Mesendoderm (in vitro differentiated cells): ENCODE data around the gene POMGNT1.

Source experiments
- DNase-seq: peaks from one replicate; pipeline ENCODE4 v3.0.0; 2013
- H2AK5ac ChIP-seq: 2 replicates; pipeline ENCODE4 v1.6.1; 2013; ENCODE audit warnings: low read length, inconsistent platforms
- H2BK120ac ChIP-seq: 2 replicates; pipeline ENCODE4 v1.6.1; 2013; ENCODE audit warnings: low read depth, mild to moderate bottlenecking, low read length, moderate library complexity, mixed read lengths
- H2BK15ac ChIP-seq: replicated peaks from 2 replicates; pipeline ENCODE4 v1.6.1; 2013; ENCODE audit warnings: low read depth, mild to moderate bottlenecking, moderate library complexity
- H2BK5ac ChIP-seq: 2 replicates; pipeline ENCODE4 v1.6.1; 2013; ENCODE audit warnings: low read length, inconsistent platforms
- H3K18ac ChIP-seq: 2 replicates; pipeline ENCODE4 v1.6.1; 2013; ENCODE audit warnings: mild to moderate bottlenecking, low read length, mixed read lengths
- H3K23ac ChIP-seq: one replicate; pipeline ENCODE4 v1.6.1; 2013; ENCODE audit warnings: low read length
- H3K27ac ChIP-seq: 2 replicates; pipeline ENCODE4 v1.5.1; 2013; ENCODE audit warnings: low read depth, mild to moderate bottlenecking, inconsistent platforms, low read length, moderate library complexity
- H3K27me3 ChIP-seq: 2 replicates; pipeline ENCODE4 v1.6.1; 2013; ENCODE audit warnings: low read length, control low read depth, mild to moderate bottlenecking, inconsistent platforms; ENCODE audit not compliant: insufficient read depth, poor library complexity
- H3K36me3 ChIP-seq: 2 replicates; pipeline ENCODE4 v1.6.1; 2013; ENCODE audit warnings: low read length, inconsistent platforms; ENCODE audit not compliant: control insufficient read depth, insufficient read depth
- H3K4ac ChIP-seq: one replicate; pipeline ENCODE4 v1.6.1; 2013; ENCODE audit warnings: low read depth, mild to moderate bottlenecking, low read length, moderate library complexity
- H3K4me1 ChIP-seq: 2 replicates; pipeline ENCODE4 v1.6.1; 2013; ENCODE audit warnings: low read depth, low read length, inconsistent platforms; ENCODE audit not compliant: control insufficient read depth
- H3K4me2 ChIP-seq: 2 replicates; pipeline ENCODE4 v1.6.1; 2013; ENCODE audit warnings: low read length
- H3K4me3 ChIP-seq: 2 replicates; pipeline ENCODE4 v1.5.1; 2013; ENCODE audit warnings: mild to moderate bottlenecking, low read length
- H3K56ac ChIP-seq: one replicate; pipeline ENCODE4 v1.6.1; 2013; ENCODE audit warnings: low read length
- H3K79me1 ChIP-seq: 2 replicates; pipeline ENCODE4 v1.6.1; 2013; ENCODE audit warnings: low read length, inconsistent platforms
- H3K79me2 ChIP-seq: 2 replicates; pipeline ENCODE4 v1.6.1; 2013; ENCODE audit warnings: mild to moderate bottlenecking, low read length; ENCODE audit not compliant: control insufficient read depth, insufficient read depth
- H3K9ac ChIP-seq: 2 replicates; pipeline ENCODE4 v1.6.1; 2013; ENCODE audit warnings: low read length, inconsistent platforms
- H4K5ac ChIP-seq: one replicate; pipeline ENCODE4 v1.6.1; 2013; ENCODE audit warnings: low read length
- H4K8ac ChIP-seq: one replicate; pipeline ENCODE4 v1.6.1; 2013; ENCODE audit warnings: low read depth, mild to moderate bottlenecking, control low read depth, low read length, moderate library complexity
- WGBS: extraction: QIAGEN DNeasy Blood & Tissue Kit; methylation state at CpG from one replicate; pipeline ENCODE4 v1.1.7; 2013; ENCODE audit warnings: low lambda C conversion rate, missing lambda C conversion rate; ENCODE audit not compliant: insufficient coverage; ENCODE audit errors: extremely low coverage; 5-methylcytosine and 5-hydroxymethylcytosine counted together

POMGNT1 gene

GRCh38 chr1:46166521-46167462, 31.4 kb downstream of the POMGNT1 start:
- Histone ChIP-seq H4K8ac (no peak overlapping the region), H3K79me2 (no peaks in the 10 kb centered on the region), H3K27ac (no peak overlapping the region), H3K9ac (peak overlapping the region; percentile 45), H2BK5ac (no peak overlapping the region), H3K4me2 (peak overlapping the region; percentile 70), H4K5ac (no peak overlapping the region), H3K4me1 (peaks cover 5% of the 10 kb centered on the region), H3K18ac (no peak overlapping the region), H3K23ac (no peak overlapping the region), H3K56ac (peak overlapping the region; percentile 85), H3K4ac (no peak overlapping the region), H3K27me3 (no peaks in the 10 kb centered on the region), H2BK120ac (no peak overlapping the region), H2BK15ac (no peak overlapping the region), H3K4me3 (no peak overlapping the region), H3K36me3 (no peaks in the 10 kb centered on the region), H3K79me1 (no peaks in the 10 kb centered on the region), H2AK5ac (no peak overlapping the region)
- DNase-seq: no peak
- WGBS: no CpG with 5 or more reads among the region's 47 CpGs

GRCh38 chr1:46160212-46160611, 38.0 kb downstream of the POMGNT1 start:
- no peak overlapping the region for H4K8ac ChIP-seq
- H3K56ac ChIP-seq: no peak overlapping the region
- H3K4me1 ChIP-seq: peaks cover 8% of the 10 kb centered on the region
- no peak overlapping the region for H2BK15ac ChIP-seq
- H3K23ac ChIP-seq: no peak overlapping the region
- no peak overlapping the region for H2AK5ac ChIP-seq
- no peak overlapping the region for H3K27ac ChIP-seq
- no peak overlapping the region for H3K4ac ChIP-seq
- no peak overlapping the region for H2BK120ac ChIP-seq
- no peaks in the 10 kb centered on the region for H3K79me2 ChIP-seq
- H3K18ac ChIP-seq: no peak overlapping the region
- H2BK5ac ChIP-seq: no peak overlapping the region
- no peak overlapping the region for H3K4me3 ChIP-seq
- H3K27me3 ChIP-seq: no peaks in the 10 kb centered on the region
- H3K4me2 ChIP-seq: no peak overlapping the region
- no peaks in the 10 kb centered on the region for H3K36me3 ChIP-seq
- no peaks in the 10 kb centered on the region for H3K79me1 ChIP-seq
- no peak for DNase-seq
- no peak overlapping the region for H4K5ac ChIP-seq
- WGBS: no CpG with 5 or more reads among the region's 1 CpG
- H3K9ac ChIP-seq: no peak overlapping the region

DNA sequence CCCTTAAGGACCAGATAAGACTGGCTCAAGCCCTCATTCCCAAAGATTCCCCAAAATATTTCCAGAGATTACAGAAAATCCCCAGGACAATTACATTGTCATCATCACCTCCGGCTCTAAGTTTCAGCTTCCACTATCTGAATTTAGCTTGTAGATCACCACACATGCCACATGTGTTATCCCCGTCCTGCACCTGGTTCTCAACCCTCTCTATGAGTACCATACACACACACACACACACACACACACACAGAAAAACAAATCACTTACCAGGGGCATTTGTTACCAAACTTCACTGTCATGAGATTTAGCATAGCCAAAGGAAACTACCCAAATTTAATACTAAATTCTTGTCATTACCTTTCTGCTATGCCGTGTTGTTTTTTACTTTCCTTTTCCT, 38.7 kb downstream of the POMGNT1 start:
- no peak for DNase-seq
- Histone ChIP-seq H3K56ac (no peak overlapping the region), H3K36me3 (no peaks in the 10 kb centered on the region), H3K4me1 (peaks cover 8% of the 10 kb centered on the region), H3K4ac (no peak overlapping the region), H2BK120ac (no peak overlapping the region), H3K79me2 (no peaks in the 10 kb centered on the region), H3K27me3 (no peaks in the 10 kb centered on the region), H3K4me3 (no peak overlapping the region), H2AK5ac (no peak overlapping the region), H3K27ac (no peak overlapping the region), H3K9ac (no peak overlapping the region), H3K4me2 (no peak overlapping the region), H2BK15ac (no peak overlapping the region), H2BK5ac (no peak overlapping the region), H4K5ac (no peak overlapping the region), H3K23ac (no peak overlapping the region), H3K79me1 (no peaks in the 10 kb centered on the region), H4K8ac (no peak overlapping the region), H3K18ac (no peak overlapping the region)
- no CpG with 5 or more reads among the region's 3 CpGs for WGBS

DNA sequence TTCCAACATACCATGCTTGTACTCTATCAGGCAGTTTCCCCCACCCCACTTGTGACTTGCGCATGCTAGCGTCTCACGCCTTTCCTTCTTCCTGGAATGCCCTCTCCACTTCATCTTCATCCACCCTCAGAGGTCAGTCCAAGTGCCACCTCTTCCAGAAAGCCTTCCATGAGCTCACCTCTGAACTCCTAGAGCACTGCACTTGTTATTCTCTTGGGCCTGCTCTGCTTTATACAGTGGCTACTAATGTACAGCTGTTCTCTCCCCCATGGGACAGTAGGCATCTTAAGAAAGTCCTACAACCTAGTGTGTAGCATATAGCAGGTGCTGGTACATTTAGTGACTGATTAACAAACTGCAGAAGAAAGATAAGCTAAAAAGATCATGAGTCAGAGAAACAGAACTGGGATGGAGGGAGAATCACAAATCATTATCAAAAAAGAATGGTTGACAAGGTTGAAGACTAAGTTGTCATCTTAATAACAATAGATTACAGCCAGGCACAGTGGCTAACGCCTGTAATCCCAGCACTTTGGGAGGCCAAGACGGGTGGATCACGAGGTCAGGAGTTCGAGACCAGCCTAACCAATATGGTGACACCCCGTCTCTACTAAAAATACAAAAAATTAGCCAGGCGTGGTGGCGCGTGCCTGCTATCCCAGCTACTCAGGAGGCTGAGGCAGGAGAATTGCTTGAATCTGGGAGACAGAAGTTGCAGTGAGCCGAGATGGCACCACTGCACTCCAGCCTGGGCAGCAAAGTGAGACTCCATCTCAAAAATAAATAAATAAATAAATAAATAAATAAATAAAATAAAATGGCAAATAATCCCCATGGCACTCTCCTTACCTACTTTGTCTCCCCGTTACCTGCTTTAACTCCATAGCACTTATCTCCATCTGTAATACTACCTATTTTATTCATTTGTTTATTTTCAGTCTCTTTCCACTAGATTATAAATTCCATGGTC, 39.6 kb downstream of the POMGNT1 start:
- H3K27ac ChIP-seq: no peak overlapping the region
- H3K79me2 ChIP-seq: no peaks in the 10 kb centered on the region
- H3K56ac ChIP-seq: no peak overlapping the region
- H2AK5ac ChIP-seq: no peak overlapping the region
- H3K4me2 ChIP-seq: no peak overlapping the region
- no peak overlapping the region for H2BK120ac ChIP-seq
- no peaks in the 10 kb centered on the region for H3K27me3 ChIP-seq
- DNase-seq: peak; percentile 40
- WGBS: no CpG with 5 or more reads among the region's 13 CpGs
- H3K4me3 ChIP-seq: no peak overlapping the region
- no peak overlapping the region for H4K8ac ChIP-seq
- H3K4me1 ChIP-seq: peaks cover 8% of the 10 kb centered on the region
- H2BK5ac ChIP-seq: no peak overlapping the region
- no peak overlapping the region for H3K4ac ChIP-seq
- no peak overlapping the region for H3K9ac ChIP-seq
- no peaks in the 10 kb centered on the region for H3K36me3 ChIP-seq
- no peak overlapping the region for H3K23ac ChIP-seq
- H3K79me1 ChIP-seq: no peaks in the 10 kb centered on the region
- H3K18ac ChIP-seq: no peak overlapping the region
- no peak overlapping the region for H4K5ac ChIP-seq
- no peak overlapping the region for H2BK15ac ChIP-seq

GRCh38 chr1:46157916-46158311, 40.3 kb downstream of the POMGNT1 start:
- Histone ChIP-seq H3K79me1 (no peaks in the 10 kb centered on the region), H3K18ac (no peak overlapping the region), H3K9ac (no peak overlapping the region), H2BK15ac (no peak overlapping the region), H3K4me3 (no peak overlapping the region), H2BK120ac (no peak overlapping the region), H3K27me3 (no peaks in the 10 kb centered on the region), H3K4me2 (no peak overlapping the region), H3K79me2 (no peaks in the 10 kb centered on the region), H3K56ac (no peak overlapping the region), H4K5ac (no peak overlapping the region), H3K27ac (no peak overlapping the region), H2AK5ac (no peak overlapping the region), H4K8ac (no peak overlapping the region), H3K4me1 (peaks cover 8% of the 10 kb centered on the region), H3K36me3 (no peaks in the 10 kb centered on the region), H2BK5ac (no peak overlapping the region), H3K4ac (no peak overlapping the region), H3K23ac (no peak overlapping the region)
- WGBS: no CpG with 5 or more reads among the region's 1 CpG
- DNase-seq: no peak
